Ovary (tissue), 3 donors: Measurements from ENCODE around the gene PITPNC1.

Experiments
- EP300 ChIP-seq: sonication (generic); formaldehyde crosslinking; IDR thresholded peaks from one replicate; pipeline ENCODE4 v1.6.1; 2017; ENCODE audit warnings: antibody characterized with exemption
- POLR2A ChIP-seq: fragments of 450-650 bp; IDR thresholded peaks from one replicate; pipeline ENCODE4 v1.6.1; 2017; ENCODE audit warnings: antibody characterized with exemption, mild to moderate bottlenecking, moderate library complexity
- TF ChIP-seq, protein P1 (sequence below), 3 donors: fragments of 450-650 bp in 2 of 3; fragments of 200-600 bp in 1 of 3; IDR thresholded peaks; one replicate each; pipeline versions ENCODE4 v1.5.1 to v1.8.0; 2016 to 2022; ENCODE audit warnings: antibody characterized with exemption in 3 of 3, mild to moderate bottlenecking in 1 of 3
- donor health status: DM: no; HTN: no; CAD: no.

- TF ChIP-seq, protein P1, sequence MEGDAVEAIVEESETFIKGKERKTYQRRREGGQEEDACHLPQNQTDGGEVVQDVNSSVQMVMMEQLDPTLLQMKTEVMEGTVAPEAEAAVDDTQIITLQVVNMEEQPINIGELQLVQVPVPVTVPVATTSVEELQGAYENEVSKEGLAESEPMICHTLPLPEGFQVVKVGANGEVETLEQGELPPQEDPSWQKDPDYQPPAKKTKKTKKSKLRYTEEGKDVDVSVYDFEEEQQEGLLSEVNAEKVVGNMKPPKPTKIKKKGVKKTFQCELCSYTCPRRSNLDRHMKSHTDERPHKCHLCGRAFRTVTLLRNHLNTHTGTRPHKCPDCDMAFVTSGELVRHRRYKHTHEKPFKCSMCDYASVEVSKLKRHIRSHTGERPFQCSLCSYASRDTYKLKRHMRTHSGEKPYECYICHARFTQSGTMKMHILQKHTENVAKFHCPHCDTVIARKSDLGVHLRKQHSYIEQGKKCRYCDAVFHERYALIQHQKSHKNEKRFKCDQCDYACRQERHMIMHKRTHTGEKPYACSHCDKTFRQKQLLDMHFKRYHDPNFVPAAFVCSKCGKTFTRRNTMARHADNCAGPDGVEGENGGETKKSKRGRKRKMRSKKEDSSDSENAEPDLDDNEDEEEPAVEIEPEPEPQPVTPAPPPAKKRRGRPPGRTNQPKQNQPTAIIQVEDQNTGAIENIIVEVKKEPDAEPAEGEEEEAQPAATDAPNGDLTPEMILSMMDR (IDR thresholded peaks at IDR 0.05): no peak
- TF ChIP-seq POLR2A (no peak), EP300 (no peak)
These were observed 360.1 kb downstream of the PITPNC1 start for GRCh38 chr17:67737145-67737544.
